PC-3 (cell line): Measurements from ENCODE around the gene IGHMBP2. TPM values are rescaled to one million over a fixed set of nuclear protein-coding genes. Genes with fewer than 3 reads are reported as not detected.

Experiments used
- ATAC-seq: fragments of 200-7000 bp; cut with Tn5 transposase; 2 replicates; pipeline ENCODE4 v1.9.1; 2020; ENCODE audit warnings: mild to moderate bottlenecking, moderate library complexity
- BruUV-seq: library from RNA; stranded (reverse); fragments of 400-500 nt; replicated peaks from 2 replicates; lab custom pipeline; 2021; lab: Mats Ljungman, UMichigan
- CTCF ChIA-PET: fragments of 300-600 bp; sonication (Branson Sonifier 250); formaldehyde crosslinking; loops from one replicate; lab custom pipeline; 2022; ENCODE audit warnings: antibody characterized with exemption; lab: Charles Lee
- POLR2A ChIA-PET: fragments of 300-600 bp; sonication (Branson Sonifier 250); formaldehyde crosslinking; loops from one replicate; lab custom pipeline; 2022; ENCODE audit warnings: antibody characterized with exemption; ENCODE audit not compliant: unreplicated experiment; lab: Charles Lee
- DNase-seq: peaks from one replicate; pipeline ENCODE4 v3.0.0-alpha.2; 2015
- H2AFZ ChIP-seq: fragments of 300-600 bp; sonication (generic); 2 replicates; pipeline ENCODE4 v1.6.0; 2016; ENCODE audit warnings: antibody characterized with exemption, low read length
- H3F3A ChIP-seq: fragments of 300-600 bp; sonication (generic); one replicate; pipeline ENCODE4 v1.6.0; 2017; ENCODE audit warnings: antibody characterized with exemption, low read length, control low read depth, mild to moderate bottlenecking; ENCODE audit not compliant: unreplicated experiment
- H3K27ac ChIP-seq: fragments of 300-600 bp; sonication (generic); 2 replicates; pipeline ENCODE4 v1.5.1; 2016; ENCODE audit warnings: mild to moderate bottlenecking, low read length
- H3K27me3 ChIP-seq: fragments of 300-600 bp; sonication (generic); 2 replicates; pipeline ENCODE4 v1.6.1; 2016; ENCODE audit warnings: low read length, mixed read lengths
- H3K36me3 ChIP-seq: fragments of 300-600 bp; sonication (generic); 2 replicates; pipeline ENCODE4 v1.6.1; 2016; ENCODE audit warnings: low read depth, mixed run types, low read length, mixed read lengths
- H3K4me1 ChIP-seq: fragments of 300-600 bp; sonication (generic); 2 replicates; pipeline ENCODE4 v1.5.1; 2016; ENCODE audit warnings: low read length; ENCODE audit not compliant: insufficient read depth
- H3K4me2 ChIP-seq: fragments of 300-600 bp; sonication (generic); 2 replicates; pipeline ENCODE4 v1.6.0; 2016; ENCODE audit warnings: low read length
- H3K4me3 ChIP-seq: fragments of 300-600 bp; sonication (generic); 2 replicates; pipeline ENCODE4 v1.5.1; 2016; ENCODE audit warnings: mild to moderate bottlenecking, low read length, mixed read lengths
- H3K79me2 ChIP-seq: fragments of 300-600 bp; sonication (generic); 2 replicates; pipeline ENCODE4 v1.6.1; 2017; ENCODE audit warnings: low read length, mixed read lengths
- H3K9ac ChIP-seq: fragments of 300-600 bp; sonication (generic); 2 replicates; pipeline ENCODE4 v1.6.0; 2016; ENCODE audit warnings: mild to moderate bottlenecking, low read length
- H3K9me2 ChIP-seq: fragments of 300-600 bp; sonication (generic); replicated peaks from 2 replicates; pipeline ENCODE4 v1.6.1; 2016; ENCODE audit warnings: mixed run types, low read length, mixed read lengths
- H3K9me3 ChIP-seq: fragments of 300-600 bp; sonication (generic); 2 replicates; pipeline ENCODE4 v1.6.1; 2016; ENCODE audit warnings: low read length, mixed read lengths
- H4K20me1 ChIP-seq: fragments of 300-600 bp; sonication (generic); 2 replicates; pipeline ENCODE4 v1.6.1; 2016; ENCODE audit warnings: low read length, mixed read lengths
- CTCF ChIP-seq: fragments of 300-600 bp; sonication (generic); conservative IDR thresholded peaks from 2 replicates; pipeline ENCODE4 v1.5.1; 2017; ENCODE audit warnings: antibody characterized with exemption, low read depth, mild to moderate bottlenecking, low read length
- EZH2 ChIP-seq: fragments of 300-600 bp; sonication (generic); IDR thresholded peaks from one replicate; pipeline ENCODE4 v1.6.1; 2017; ENCODE audit warnings: antibody characterized with exemption, mild to moderate bottlenecking, low read length; ENCODE audit not compliant: unreplicated experiment
- EZH2phosphoT487 ChIP-seq: fragments of 300-600 bp; sonication (generic); IDR thresholded peaks from 2 replicates; pipeline ENCODE4 v1.6.1; 2018; ENCODE audit warnings: mild to moderate bottlenecking, antibody characterized with exemption, low read length, borderline replicate concordance
- intact Hi-C: fragments of 100-400 bp; cut with micrococcal nuclease; formaldehyde crosslinking; loops from 2 replicates; pipeline ENCODE4 v1.9.0; 2023
- total RNA-seq: library from RNA; depleted of rRNA; stranded (reverse); fragments of >200 nt; gene quantifications from 2 replicates; pipeline ENCODE4 v1.2.3, GENCODE V29; 2014

Gene IGHMBP2
- total RNA-seq, 1 experiment from 2014 or later, result 20.5 TPM

- Histone ChIP-seq H3K27ac (no peak overlapping the region), H3K9me3 (no peaks in the 10 kb centered on the region), H3K9me2 (no peaks in the 10 kb centered on the region), H3F3A (no peaks in the 10 kb centered on the region), H3K27me3 (no peaks in the 10 kb centered on the region), H3K4me1 (no peaks in the 10 kb centered on the region), H2AFZ (no peak overlapping the region), H3K79me2 (no peaks in the 10 kb centered on the region), H3K4me2 (no peak overlapping the region), H4K20me1 (no peaks in the 10 kb centered on the region), H3K36me3 (peaks cover 46% of the 10 kb centered on the region; the same call in 1 of the 2 replicates), H3K4me3 (no peak overlapping the region), H3K9ac (no peak overlapping the region)
- TF ChIP-seq EZH2, result no peak
- no peak for ATAC-seq
- POLR2A ChIA-PET, result no interaction called here
- no peak for DNase-seq
- CTCF ChIA-PET, result interaction anchor here (1.3 kb wide), 1 partner anchor 110 kb away, joined by 3 read pairs; no protein-coding TSS in a partner anchor
- BruUV-seq, result no TSS peak
- intact Hi-C loops, result no loop called here
Measured at GRCh38 chr11:68933605-68934320, 30.1 kb downstream of the IGHMBP2 start.

GRCh38 chr11:68934321-68934645 lies 30.6 kb downstream of the IGHMBP2 start:
- BruUV-seq, result no TSS peak
- Histone ChIP-seq H2AFZ (no peak overlapping the region), H3K36me3 (peaks cover 41% of the 10 kb centered on the region; the same call in 1 of the 2 replicates), H3K27me3 (no peaks in the 10 kb centered on the region), H3K27ac (no peak overlapping the region), H3K9me2 (no peaks in the 10 kb centered on the region), H3K4me1 (no peaks in the 10 kb centered on the region), H3K4me2 (no peak overlapping the region), H3K79me2 (no peaks in the 10 kb centered on the region), H4K20me1 (no peaks in the 10 kb centered on the region), H3K9me3 (no peaks in the 10 kb centered on the region), H3K9ac (no peak overlapping the region), H3K4me3 (no peak overlapping the region), H3F3A (no peaks in the 10 kb centered on the region)
- intact Hi-C loops, result no loop called here
- TF ChIP-seq EZH2phosphoT487 (no peak), CTCF (no peak), EZH2 (no peak)
- ChIA-PET POLR2A (no interaction called here), CTCF (interaction anchor here (1.3 kb wide), 1 partner anchor 110 kb away, joined by 3 read pairs; no protein-coding TSS in a partner anchor)
- ATAC-seq (no peak), DNase-seq (no peak)

GRCh38 chr11:68934666-68935065 lies 31.0 kb downstream of the IGHMBP2 start:
- no peaks in the 10 kb centered on the region for H3K79me2 ChIP-seq
- POLR2A ChIA-PET, result no interaction called here
- H3K9ac ChIP-seq, result no peak overlapping the region
- no peaks in the 10 kb centered on the region for H3K9me3 ChIP-seq
- TF ChIP-seq EZH2 (no peak), CTCF (no peak), EZH2phosphoT487 (no peak)
- CTCF ChIA-PET, result interaction anchor here (1.3 kb wide), 1 partner anchor 110 kb away, joined by 3 read pairs; no protein-coding TSS in a partner anchor
- no peak overlapping the region for H3K4me2 ChIP-seq
- H3K36me3 ChIP-seq, result peaks cover 38% of the 10 kb centered on the region; the same call in 1 of the 2 replicates
- H3K9me2 ChIP-seq, result no peaks in the 10 kb centered on the region
- no peak overlapping the region for H3K4me3 ChIP-seq
- H3K27me3 ChIP-seq, result no peaks in the 10 kb centered on the region
- no peaks in the 10 kb centered on the region for H3K4me1 ChIP-seq
- no peaks in the 10 kb centered on the region for H4K20me1 ChIP-seq
- DNase-seq, result no peak
- H2AFZ ChIP-seq, result no peak overlapping the region
- no peaks in the 10 kb centered on the region for H3F3A ChIP-seq
- BruUV-seq, result no TSS peak
- no peak overlapping the region for H3K27ac ChIP-seq
- no peak for ATAC-seq
- intact Hi-C loops, result no loop called here
